GM19193 (cell line): ENCODE results near the gene NACC2.

ENCODE experiments used
- POLR2A ChIP-seq: IDR thresholded peaks from 4 replicates; pipeline ENCODE4 v1.6.1; 2011; ENCODE audit not compliant: insufficient read depth, insufficient read length; ENCODE audit errors: extremely low read depth

NACC2 gene

DNA sequence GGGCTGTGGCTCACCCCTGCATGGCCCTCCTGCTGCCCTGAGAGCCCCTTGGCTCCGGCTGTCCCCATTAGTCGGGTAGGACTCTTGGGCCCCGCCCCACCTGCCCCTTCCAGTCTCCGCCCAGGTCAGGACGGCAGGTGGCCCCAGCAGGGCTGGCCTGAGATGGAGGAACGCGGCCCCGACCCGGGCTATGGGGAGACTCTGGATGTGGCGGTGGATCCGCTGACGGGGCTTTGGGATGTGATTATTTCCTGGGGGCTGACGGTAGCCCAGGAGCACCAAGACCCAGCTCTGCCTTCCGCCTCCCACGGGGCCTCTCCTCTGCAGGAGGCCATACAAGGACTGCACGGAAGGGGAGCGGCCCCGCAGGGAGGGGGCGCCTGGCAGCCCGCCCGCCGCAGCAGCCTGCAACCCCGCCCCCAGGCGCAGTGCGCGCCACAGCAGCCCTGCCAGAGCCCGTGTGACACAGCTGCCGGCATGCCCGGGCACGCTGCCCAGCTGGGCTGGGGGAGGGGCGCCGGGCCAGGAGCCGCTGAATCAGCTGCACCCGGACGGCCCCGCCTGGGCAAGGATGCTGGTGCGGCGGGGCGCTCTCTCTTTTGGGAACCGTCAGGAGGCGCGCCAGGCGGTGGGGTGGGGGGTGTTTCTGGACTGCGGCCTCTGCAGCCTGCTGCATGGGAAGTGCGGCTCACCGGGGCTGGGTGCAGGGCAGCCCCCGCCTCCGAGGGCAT is 14.4 kb upstream of the NACC2 start:
- TF ChIP-seq POLR2A = peak; percentile 57

- TF ChIP-seq POLR2A = no peak
These were observed 13.7 kb upstream of the NACC2 start for GRCh38 chr9:136108648-136109266.

- no peak for TF ChIP-seq POLR2A
These were observed 13.0 kb upstream of the NACC2 start for GRCh38 chr9:136107953-136108647.

GRCh38 chr9:136107155-136107952 is 12.3 kb upstream of the NACC2 start:
- peak; percentile 44 for TF ChIP-seq POLR2A

DNA sequence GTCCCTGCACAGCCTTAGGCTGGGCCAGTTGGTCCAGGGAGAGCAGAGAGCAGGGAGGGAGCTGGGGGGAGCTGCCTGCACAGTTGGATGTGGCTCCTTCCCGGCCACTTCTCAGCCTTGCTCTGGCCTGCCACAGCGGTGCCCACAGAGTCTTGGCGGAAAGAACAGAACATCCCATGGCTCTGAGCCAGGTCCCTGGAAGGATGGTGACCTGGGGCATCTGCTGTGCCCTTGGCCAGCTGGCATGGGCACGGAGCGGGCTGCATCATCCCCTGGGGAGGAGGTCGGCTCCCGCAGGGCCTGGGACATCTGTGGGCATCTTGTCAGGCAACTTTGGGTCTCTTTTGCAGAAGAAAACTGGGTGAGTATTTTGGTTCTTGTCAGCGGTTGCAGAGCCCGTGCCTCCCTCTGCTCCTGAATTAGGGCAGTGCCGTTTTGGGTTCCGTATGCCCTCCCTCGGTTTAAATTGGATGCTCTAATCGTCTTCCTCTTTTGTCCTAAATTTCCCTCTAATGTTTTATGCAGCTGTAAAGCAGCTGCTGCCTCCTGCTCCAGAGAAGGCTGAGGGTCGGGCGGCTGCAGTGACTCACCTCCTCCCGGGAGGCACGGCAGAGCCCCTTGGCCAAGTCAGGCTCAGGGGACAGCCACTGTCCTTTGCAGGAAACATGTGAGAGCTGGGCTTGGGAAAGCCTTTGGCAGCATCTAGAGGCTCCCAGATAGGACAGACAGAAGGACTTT is 10.5 kb upstream of the NACC2 start:
- no peak for TF ChIP-seq POLR2A

DNA sequence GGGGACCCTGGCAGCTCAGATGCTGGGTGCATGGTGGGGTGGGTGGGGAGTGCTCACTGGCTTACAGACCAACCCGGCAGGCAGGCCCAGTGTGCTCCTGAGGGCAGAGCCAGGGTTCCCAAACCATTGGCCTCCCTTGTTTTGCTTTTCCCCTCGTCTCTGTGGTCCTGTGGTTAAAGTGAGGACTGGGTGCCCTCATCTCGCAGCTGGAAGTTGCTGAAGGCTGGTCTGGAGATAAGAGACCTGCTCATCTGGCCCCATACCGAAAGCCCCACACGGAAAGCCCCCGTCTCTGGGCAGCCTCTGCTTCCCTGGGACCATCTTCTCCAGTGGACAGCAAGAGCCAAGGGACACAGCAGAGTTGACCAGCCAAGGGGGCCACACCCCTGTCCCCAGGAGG is 9.8 kb upstream of the NACC2 start:
- TF ChIP-seq POLR2A = no peak

DNA sequence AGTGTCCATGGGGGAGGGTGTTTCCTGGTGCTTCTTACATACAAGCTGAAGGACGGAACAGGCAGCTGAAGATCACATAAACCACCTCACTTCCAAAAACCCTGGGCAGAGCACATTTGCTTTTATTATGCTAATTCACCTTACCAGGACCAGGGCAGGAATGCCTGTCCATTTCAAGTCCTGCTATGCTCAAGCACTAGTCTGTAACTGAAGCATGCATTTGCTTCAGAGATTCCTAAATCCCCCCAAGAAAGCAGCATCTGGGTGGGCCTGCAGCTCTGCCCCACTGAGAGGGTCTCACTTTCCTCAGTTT is 9.4 kb upstream of the NACC2 start:
- TF ChIP-seq POLR2A = no peak

DNA sequence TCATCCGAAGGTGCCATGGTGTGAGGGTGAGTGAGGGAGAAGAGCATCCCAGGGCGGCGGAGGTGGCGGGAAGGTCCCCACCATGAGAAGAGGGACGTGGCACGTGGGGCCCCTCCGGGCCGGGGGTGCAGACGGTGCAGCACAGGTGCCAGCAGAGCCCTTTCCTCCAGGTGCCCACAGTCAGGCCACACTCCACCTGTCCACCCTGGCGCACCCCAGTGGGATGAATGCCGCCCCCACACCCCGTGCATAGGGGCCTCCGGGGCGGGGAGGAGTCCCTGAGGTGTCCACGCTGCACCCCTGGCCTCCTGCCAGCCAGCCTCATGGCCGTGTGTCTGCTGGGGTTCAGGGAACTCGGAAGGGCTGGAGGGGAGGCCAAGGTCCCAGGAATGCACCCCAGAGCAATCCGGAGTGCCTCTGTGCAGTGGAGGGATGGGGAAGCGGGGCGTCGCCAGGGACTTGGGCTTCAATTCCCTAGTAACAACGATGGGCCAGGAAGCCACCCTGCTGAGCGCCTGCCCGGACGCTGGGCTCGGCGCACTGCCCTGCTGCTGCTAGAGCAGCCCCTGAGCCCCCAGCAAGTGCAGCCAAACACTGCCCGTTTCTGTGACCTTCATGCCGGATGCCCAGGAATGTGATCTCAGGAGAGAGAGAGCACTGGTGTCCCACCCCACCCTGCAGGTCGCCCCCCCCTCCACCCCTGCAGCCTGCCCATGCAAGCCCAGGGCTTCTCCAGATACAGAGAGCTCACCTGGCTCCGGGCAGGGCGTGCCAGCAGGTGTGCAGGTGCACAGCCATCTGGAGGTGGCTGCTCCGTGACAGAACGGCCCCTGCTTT is 8.8 kb upstream of the NACC2 start:
- TF ChIP-seq POLR2A = no peak

GRCh38 chr9:136100700-136101614 is 5.9 kb upstream of the NACC2 start:
- no peak for TF ChIP-seq POLR2A

DNA sequence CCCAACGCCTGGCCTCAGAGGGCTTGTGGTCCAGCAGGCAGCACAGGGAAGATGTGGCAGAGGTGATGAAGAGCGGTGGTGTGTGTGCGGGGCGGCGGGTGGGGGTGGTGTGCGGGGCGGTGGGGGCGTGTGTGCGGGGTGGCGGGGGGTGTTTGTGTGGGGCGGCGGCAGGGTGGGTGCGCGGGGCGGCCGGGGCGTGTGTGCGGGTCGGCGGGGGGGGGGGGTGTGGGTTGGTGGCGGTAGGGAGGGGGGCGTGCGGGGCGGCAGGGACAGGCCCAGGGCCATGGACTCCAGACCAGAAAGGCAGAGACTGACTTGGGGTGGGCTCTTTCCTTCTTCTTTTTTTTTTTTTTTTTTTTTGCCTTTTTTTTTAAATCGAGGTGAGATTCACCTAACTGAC is 4.5 kb upstream of the NACC2 start:
- TF ChIP-seq POLR2A = no peak

DNA sequence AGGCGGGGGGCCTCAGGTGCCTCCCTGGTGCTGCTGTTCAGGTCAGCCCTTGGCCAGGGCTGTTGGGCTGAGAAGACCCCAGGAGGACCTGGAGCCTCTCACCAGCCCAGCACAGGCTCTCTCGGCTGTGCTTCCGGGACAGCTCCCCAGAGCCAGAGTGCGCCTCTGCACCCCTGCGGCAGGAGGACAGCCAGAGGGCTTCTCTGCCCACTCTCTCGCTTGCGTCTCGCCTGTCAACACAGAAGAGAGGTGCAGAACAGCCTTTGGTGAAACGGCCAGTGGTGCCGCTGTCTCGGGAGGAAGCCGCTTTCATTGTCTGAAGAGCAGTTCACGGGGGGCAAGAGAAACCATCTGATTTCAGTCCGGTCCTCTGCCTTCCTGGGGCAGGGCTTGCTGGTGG is 3.8 kb upstream of the NACC2 start:
- TF ChIP-seq POLR2A = no peak

- TF ChIP-seq POLR2A = no peak
These were observed 3.1 kb upstream of the NACC2 start for GRCh38 chr9:136098210-136098609.

GRCh38 chr9:136096505-136097001 is 1.5 kb upstream of the NACC2 start:
- no peak for TF ChIP-seq POLR2A
